PC-3 (cell line): ENCODE measurements around the gene DPT.

Experiments used
- EZH2 ChIP-seq: fragments of 300-600 bp; sonication (generic); IDR thresholded peaks from one replicate; pipeline ENCODE4 v1.6.1; 2017; ENCODE audit warnings: antibody characterized with exemption, mild to moderate bottlenecking, low read length; ENCODE audit not compliant: unreplicated experiment
- TF ChIP-seq, protein P1 (sequence below): fragments of 300-600 bp; sonication (generic); conservative IDR thresholded peaks from 2 replicates; pipeline ENCODE4 v1.5.1; 2017; ENCODE audit warnings: antibody characterized with exemption, low read depth, mild to moderate bottlenecking, low read length

DNA sequence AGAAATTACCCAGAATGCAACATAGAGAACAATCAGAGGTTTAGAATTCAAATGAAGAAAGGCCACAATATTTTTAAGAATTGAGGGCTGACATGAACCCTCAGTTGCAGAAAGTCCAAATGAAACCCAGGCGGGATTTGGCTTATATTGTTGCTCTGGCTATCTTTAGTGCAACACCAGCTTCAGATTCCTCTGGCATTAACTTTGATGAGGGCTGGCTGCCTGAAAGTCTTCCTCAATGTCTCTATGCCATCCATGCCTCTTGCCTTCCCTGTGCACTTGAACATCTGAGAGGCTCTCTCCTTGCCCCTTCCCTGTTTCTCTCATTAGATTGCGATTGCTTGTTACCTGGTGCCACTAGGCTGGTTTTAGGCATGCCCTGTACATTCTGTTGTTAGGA lies 31.2 kb upstream of the DPT start:
- TF ChIP-seq, protein P1, sequence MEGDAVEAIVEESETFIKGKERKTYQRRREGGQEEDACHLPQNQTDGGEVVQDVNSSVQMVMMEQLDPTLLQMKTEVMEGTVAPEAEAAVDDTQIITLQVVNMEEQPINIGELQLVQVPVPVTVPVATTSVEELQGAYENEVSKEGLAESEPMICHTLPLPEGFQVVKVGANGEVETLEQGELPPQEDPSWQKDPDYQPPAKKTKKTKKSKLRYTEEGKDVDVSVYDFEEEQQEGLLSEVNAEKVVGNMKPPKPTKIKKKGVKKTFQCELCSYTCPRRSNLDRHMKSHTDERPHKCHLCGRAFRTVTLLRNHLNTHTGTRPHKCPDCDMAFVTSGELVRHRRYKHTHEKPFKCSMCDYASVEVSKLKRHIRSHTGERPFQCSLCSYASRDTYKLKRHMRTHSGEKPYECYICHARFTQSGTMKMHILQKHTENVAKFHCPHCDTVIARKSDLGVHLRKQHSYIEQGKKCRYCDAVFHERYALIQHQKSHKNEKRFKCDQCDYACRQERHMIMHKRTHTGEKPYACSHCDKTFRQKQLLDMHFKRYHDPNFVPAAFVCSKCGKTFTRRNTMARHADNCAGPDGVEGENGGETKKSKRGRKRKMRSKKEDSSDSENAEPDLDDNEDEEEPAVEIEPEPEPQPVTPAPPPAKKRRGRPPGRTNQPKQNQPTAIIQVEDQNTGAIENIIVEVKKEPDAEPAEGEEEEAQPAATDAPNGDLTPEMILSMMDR: no peak
- no peak for TF ChIP-seq EZH2
